ENCODE measurements around the gene XYLT2. TPM values are rescaled to one million over a fixed set of nuclear protein-coding genes. Genes with fewer than 3 reads are reported as not detected.
"Not testable (repeated sequence)": the region's sequence is repeated elsewhere in the genome, so short reads cannot be mapped to it uniquely, and the experiment has no call there.

The XYLT2 gene
- total RNA-seq, 2 experiments from 2014 or later: 22.5 to 25.5 TPM

DNA sequence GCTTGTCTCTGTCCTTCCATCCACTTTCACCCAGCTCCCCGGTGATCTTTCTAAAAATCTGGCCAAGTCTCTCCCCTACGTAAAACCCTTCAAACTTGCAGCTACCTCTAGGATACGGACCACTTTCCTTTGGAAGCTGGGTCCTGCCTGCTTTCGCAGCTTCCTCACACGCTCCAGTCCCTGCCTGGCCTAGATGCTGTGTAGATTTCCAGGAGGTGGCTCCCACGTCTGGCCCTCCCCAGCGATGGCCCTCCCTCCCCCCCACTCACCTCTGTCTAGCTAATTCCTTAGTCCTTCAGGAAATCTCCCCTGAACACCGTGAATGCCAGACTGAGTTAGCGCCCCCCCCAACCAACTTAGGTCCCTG lies 52.0 kb downstream of the XYLT2 start:
- no peak for DNase-seq (ENCODE audit: low spot score)
- Histone ChIP-seq H3K4me1 (ENCODE audit: insufficient read depth, low read length, poor library complexity, severe bottlenecking) (peaks cover 18% of the 10 kb centered on the region), H4K20me1 (ENCODE audit: insufficient read depth, low read length) (peaks cover 14% of the 10 kb centered on the region; the same call in 1 of the 2 replicates), H2AFZ (ENCODE audit: low read length) (peak overlapping the region; percentile 86), H3K36me3 (ENCODE audit: insufficient read depth, low read length) (peaks cover 26% of the 10 kb centered on the region), H3K9me2 (ENCODE audit: insufficient read depth, low read length) (no peaks in the 10 kb centered on the region), H3K27ac (ENCODE audit: low read depth, low read length, poor library complexity, severe bottlenecking) (no peak overlapping the region), H3K79me2 (ENCODE audit: insufficient read depth, low read depth, low read length) (peaks cover 30% of the 10 kb centered on the region), H3K4me2 (ENCODE audit: low read length) (peak overlapping the region; percentile 63), H3K9me3 (ENCODE audit: low read length) (no peaks in the 10 kb centered on the region), H3K4me3 (ENCODE audit: low read depth, low read length, poor library complexity, severe bottlenecking) (peak overlapping the region; percentile 84)
- ChIA-PET CTCF (ENCODE audit: unreplicated experiment) (interaction anchor here (0.6 to 1.8 kb wide), 8 partner anchors 23 to 86 kb away, joined by 3 to 7 read pairs (median 4); partner anchors contain the start of genes EME1 and RSAD1), POLR2A (interaction anchor here (0.6 to 3.6 kb wide), 7 partner anchors 24 to 959 kb away, joined by 3 to 33 read pairs (median 6); partner anchors contain the start of genes ACSF2, EME1 and MRPL27)
- intact Hi-C loops (cut with micrococcal nuclease; ENCODE audit: unreplicated experiment): loop anchor here (1.0 to 2.0 kb wide), 2 partner anchors 26 to 81 kb away; partner anchors contain the start of gene RSAD1
- TF ChIP-seq, protein P1, sequence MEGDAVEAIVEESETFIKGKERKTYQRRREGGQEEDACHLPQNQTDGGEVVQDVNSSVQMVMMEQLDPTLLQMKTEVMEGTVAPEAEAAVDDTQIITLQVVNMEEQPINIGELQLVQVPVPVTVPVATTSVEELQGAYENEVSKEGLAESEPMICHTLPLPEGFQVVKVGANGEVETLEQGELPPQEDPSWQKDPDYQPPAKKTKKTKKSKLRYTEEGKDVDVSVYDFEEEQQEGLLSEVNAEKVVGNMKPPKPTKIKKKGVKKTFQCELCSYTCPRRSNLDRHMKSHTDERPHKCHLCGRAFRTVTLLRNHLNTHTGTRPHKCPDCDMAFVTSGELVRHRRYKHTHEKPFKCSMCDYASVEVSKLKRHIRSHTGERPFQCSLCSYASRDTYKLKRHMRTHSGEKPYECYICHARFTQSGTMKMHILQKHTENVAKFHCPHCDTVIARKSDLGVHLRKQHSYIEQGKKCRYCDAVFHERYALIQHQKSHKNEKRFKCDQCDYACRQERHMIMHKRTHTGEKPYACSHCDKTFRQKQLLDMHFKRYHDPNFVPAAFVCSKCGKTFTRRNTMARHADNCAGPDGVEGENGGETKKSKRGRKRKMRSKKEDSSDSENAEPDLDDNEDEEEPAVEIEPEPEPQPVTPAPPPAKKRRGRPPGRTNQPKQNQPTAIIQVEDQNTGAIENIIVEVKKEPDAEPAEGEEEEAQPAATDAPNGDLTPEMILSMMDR (conservative IDR thresholded peaks at IDR 0.05; ENCODE audit: low read length): no peak
- no peak for TF ChIP-seq EZH2phosphoT487 (IDR thresholded peaks at IDR 0.05; ENCODE audit: borderline replicate concordance, low read depth, low read length)
- BruUV-seq (replicated peaks): no TSS peak

DNA sequence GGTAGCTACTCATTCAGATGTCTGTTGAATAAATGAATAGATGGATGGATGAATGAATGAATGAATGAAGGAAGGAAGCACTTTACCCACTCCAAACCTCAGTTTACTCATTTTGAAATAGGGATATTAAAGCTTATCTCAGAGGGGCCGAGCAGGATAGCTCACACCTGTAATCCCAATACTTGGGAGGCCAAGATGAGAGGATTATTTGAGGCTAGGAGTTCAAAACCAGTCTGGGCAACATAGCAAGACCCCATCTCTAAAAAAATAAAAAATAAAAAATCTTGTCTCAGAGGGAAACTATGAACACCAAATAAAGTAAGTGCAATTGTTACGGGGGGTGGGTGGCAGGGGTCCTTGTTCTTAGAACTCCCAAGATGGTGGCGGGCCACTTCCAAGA lies 52.7 kb downstream of the XYLT2 start:
- H3K4me1 ChIP-seq (ENCODE audit: insufficient read depth, low read length, poor library complexity, severe bottlenecking): peaks cover 14% of the 10 kb centered on the region
- H3K27ac ChIP-seq (ENCODE audit: low read depth, low read length, poor library complexity, severe bottlenecking); H3K4me2 ChIP-seq (ENCODE audit: low read length); H2AFZ ChIP-seq (ENCODE audit: low read length); H3K9me3 ChIP-seq (ENCODE audit: low read length); DNase-seq (ENCODE audit: low spot score); H3K4me3 ChIP-seq (ENCODE audit: low read depth, low read length, poor library complexity, severe bottlenecking); intact Hi-C loops (cut with micrococcal nuclease; ENCODE audit: unreplicated experiment); BruUV-seq (replicated peaks); H3K9me2 ChIP-seq (ENCODE audit: insufficient read depth, low read length): not testable (repeated sequence)
- ChIA-PET CTCF (ENCODE audit: unreplicated experiment) (interaction anchor here (1.7 kb wide), 1 partner anchor 25 kb away, joined by 4 read pairs; the partner anchor contains the start of gene EME1), POLR2A (interaction anchor here (0.6 to 3.6 kb wide), 5 partner anchors 23 to 959 kb away, joined by 4 to 33 read pairs (median 11); partner anchors contain the start of genes ACSF2, EME1 and MRPL27)
- H3K36me3 ChIP-seq (ENCODE audit: insufficient read depth, low read length): peaks cover 19% of the 10 kb centered on the region
- peaks cover 30% of the 10 kb centered on the region for H3K79me2 ChIP-seq (ENCODE audit: insufficient read depth, low read depth, low read length)
- H4K20me1 ChIP-seq (ENCODE audit: insufficient read depth, low read length): peaks cover 14% of the 10 kb centered on the region; the same call in 1 of the 2 replicates

DNA sequence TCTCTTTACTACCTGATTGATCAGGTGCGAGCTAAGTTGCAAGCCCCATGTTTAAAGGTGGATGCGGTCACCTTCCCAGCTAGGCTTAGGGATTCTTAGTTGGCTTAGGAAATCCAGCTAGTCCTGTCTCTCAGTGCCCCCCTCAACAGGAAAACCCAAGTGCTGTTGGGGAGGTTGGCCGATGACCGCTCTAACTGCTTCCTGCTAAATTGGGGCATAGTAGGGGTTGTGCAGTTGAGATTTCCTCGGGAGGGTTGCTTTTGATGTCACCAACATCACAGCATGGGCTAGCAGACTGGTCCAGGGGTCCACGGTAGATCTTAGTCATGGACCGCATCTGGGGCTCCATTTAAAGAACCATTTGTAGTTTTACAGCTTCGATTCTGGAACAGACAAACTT lies 53.7 kb downstream of the XYLT2 start:
- H3K4me3 ChIP-seq (ENCODE audit: low read depth, low read length, poor library complexity, severe bottlenecking); BruUV-seq (replicated peaks); H3K9me3 ChIP-seq (ENCODE audit: low read length); CTCF ChIA-PET (ENCODE audit: unreplicated experiment); intact Hi-C loops (cut with micrococcal nuclease; ENCODE audit: unreplicated experiment); H2AFZ ChIP-seq (ENCODE audit: low read length); H3K36me3 ChIP-seq (ENCODE audit: insufficient read depth, low read length); H3K27ac ChIP-seq (ENCODE audit: low read depth, low read length, poor library complexity, severe bottlenecking); DNase-seq (ENCODE audit: low spot score); H3K4me2 ChIP-seq (ENCODE audit: low read length); H3K9me2 ChIP-seq (ENCODE audit: insufficient read depth, low read length): not testable (repeated sequence)
- POLR2A ChIA-PET: interaction anchor here (1.4 kb wide), 1 partner anchor 9 kb away, joined by 3 read pairs; no protein-coding TSS in a partner anchor
- peaks cover 27% of the 10 kb centered on the region for H3K79me2 ChIP-seq (ENCODE audit: insufficient read depth, low read depth, low read length)
- peaks cover 14% of the 10 kb centered on the region for H3K4me1 ChIP-seq (ENCODE audit: insufficient read depth, low read length, poor library complexity, severe bottlenecking)
- H4K20me1 ChIP-seq (ENCODE audit: insufficient read depth, low read length): peaks cover 14% of the 10 kb centered on the region; the same call in 1 of the 2 replicates

DNA sequence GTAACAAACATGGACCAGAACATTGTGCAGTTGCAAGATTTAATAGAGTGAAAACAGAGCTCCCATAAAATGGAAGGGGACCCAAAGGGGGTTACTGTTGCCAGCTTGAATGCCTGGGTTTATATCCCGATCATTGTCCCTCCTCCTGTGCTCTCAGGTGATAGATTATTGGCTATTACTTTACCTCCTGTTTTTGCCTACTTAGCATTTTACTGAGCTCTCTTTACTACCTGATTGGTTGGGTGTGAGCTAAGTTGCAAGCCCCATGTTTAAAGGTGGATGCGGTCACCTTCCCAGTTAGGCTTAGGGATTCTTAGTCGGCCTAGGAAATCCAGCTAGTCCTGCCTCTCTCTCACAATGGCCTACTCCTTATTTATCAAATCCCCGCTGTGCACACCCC lies 59.4 kb downstream of the XYLT2 start:
- POLR2A ChIA-PET; CTCF ChIA-PET (ENCODE audit: unreplicated experiment); intact Hi-C loops (cut with micrococcal nuclease; ENCODE audit: unreplicated experiment): not testable (repeated sequence)

More for the DNA sequence above, 59.4 kb downstream of the XYLT2 start:
- not testable (repeated sequence) for H3K4me3 ChIP-seq (ENCODE audit: low read depth, low read length, poor library complexity, severe bottlenecking); H3K9me2 ChIP-seq (ENCODE audit: insufficient read depth, low read length); H3K79me2 ChIP-seq (ENCODE audit: insufficient read depth, low read depth, low read length); DNase-seq (ENCODE audit: low spot score); H3K36me3 ChIP-seq (ENCODE audit: insufficient read depth, low read length); H3K27ac ChIP-seq (ENCODE audit: low read depth, low read length, poor library complexity, severe bottlenecking); H4K20me1 ChIP-seq (ENCODE audit: insufficient read depth, low read length); H3K9me3 ChIP-seq (ENCODE audit: low read length); H2AFZ ChIP-seq (ENCODE audit: low read length); H3K4me1 ChIP-seq (ENCODE audit: insufficient read depth, low read length, poor library complexity, severe bottlenecking); H3K4me2 ChIP-seq (ENCODE audit: low read length); BruUV-seq (replicated peaks)

Measured in OCI-LY7 (cell line).